HEK293 (cell line): Measurements from ENCODE around the gene SLC13A3.

ENCODE experiments used
- CTCF ChIA-PET: fragments of 350-600 bp; formaldehyde crosslinking; extraction: SDS; loops from one replicate; lab custom pipeline; 2021; ENCODE audit warnings: antibody characterized with exemption; lab: Yijun Ruan, JAX
- POLR2A ChIA-PET: fragments of 300-600 bp; formaldehyde crosslinking; extraction: SDS; loops from one replicate; lab custom pipeline; 2020; ENCODE audit warnings: antibody characterized with exemption, inconsistent platforms; lab: Yijun Ruan, JAX
- H3K27ac ChIP-seq: fragments of 200-500 bp; sonication (Bioruptor generic); 2 replicates; pipeline ENCODE4 v1.5.1; 2014; ENCODE audit warnings: low read depth, low read length, control low read depth, inconsistent platforms; ENCODE audit errors: extremely low read depth
- H3K36me3 ChIP-seq, 2 experiments: fragments of 200-500 bp in 1 of 2; sonication (Bioruptor generic) in 1 of 2; 1 replicate in 1 of 2; 2 replicates in 1 of 2; pipeline ENCODE4 v1.5.1; 2014 to 2017; ENCODE audit warnings: inconsistent platforms in 2 of 2, low read length in 2 of 2; ENCODE audit not compliant: control insufficient read depth in 2 of 2, insufficient read depth in 1 of 2
- H3K4me1 ChIP-seq: fragments of 200-500 bp; sonication (Bioruptor generic); 2 replicates; pipeline ENCODE4 v1.5.1; 2014; ENCODE audit warnings: mild to moderate bottlenecking, low read length, inconsistent platforms; ENCODE audit not compliant: control insufficient read depth, insufficient read depth
- H3K4me3 ChIP-seq: 2 replicates; pipeline ENCODE4 v1.5.1; 2011; ENCODE audit warnings: low read depth, mild to moderate bottlenecking, control low read depth, low read length, moderate library complexity
- H3K9me3 ChIP-seq: fragments of 200-500 bp; sonication (Bioruptor generic); 2 replicates; pipeline ENCODE4 v1.5.1; 2014; ENCODE audit warnings: low read depth, low read length, inconsistent platforms; ENCODE audit not compliant: control insufficient read depth, insufficient read depth
- BCL11B ChIP-seq: fragments of 450-650 bp; formaldehyde crosslinking; IDR thresholded peaks from 2 replicates; pipeline ENCODE4 v1.5.1; 2016; ENCODE audit warnings: low read depth, missing biosample characterization, missing genetic modification characterization
- CTCF ChIP-seq: fragments of 450-650 bp; formaldehyde crosslinking; IDR thresholded peaks from 2 replicates; pipeline ENCODE4 v1.5.1; 2016; ENCODE audit warnings: missing biosample characterization, missing genetic modification characterization
- KLF7 ChIP-seq: fragments of 450-650 bp; formaldehyde crosslinking; IDR thresholded peaks from 2 replicates; pipeline ENCODE4 v1.5.1; 2016; ENCODE audit warnings: missing biosample characterization, missing genetic modification characterization, borderline replicate concordance
- KLF9 ChIP-seq: fragments of 450-650 bp; formaldehyde crosslinking; IDR thresholded peaks from 2 replicates; pipeline ENCODE4 v1.5.1; 2016; ENCODE audit warnings: missing biosample characterization, missing genetic modification characterization, low read depth
- ZBTB10 ChIP-seq: fragments of 450-650 bp; formaldehyde crosslinking; IDR thresholded peaks from 2 replicates; pipeline ENCODE4 v1.5.1; 2016; ENCODE audit warnings: missing biosample characterization, missing genetic modification characterization
- ZBTB48 ChIP-seq: fragments of 450-650 bp; formaldehyde crosslinking; IDR thresholded peaks from 2 replicates; pipeline ENCODE4 v1.5.1; 2016; ENCODE audit warnings: missing biosample characterization, missing genetic modification characterization
- ZFP3 ChIP-seq: fragments of 450-650 bp; formaldehyde crosslinking; IDR thresholded peaks from 2 replicates; pipeline ENCODE4 v1.5.1; 2016; ENCODE audit warnings: low read depth, missing biosample characterization, missing genetic modification characterization
- ZFP41 ChIP-seq: fragments of 450-650 bp; formaldehyde crosslinking; IDR thresholded peaks from 2 replicates; pipeline ENCODE4 v1.5.1; 2016; ENCODE audit warnings: missing biosample characterization, missing genetic modification characterization, borderline replicate concordance
- ZIC2 ChIP-seq: fragments of 450-650 bp; formaldehyde crosslinking; IDR thresholded peaks from 2 replicates; pipeline ENCODE4 v1.5.1; 2016; ENCODE audit warnings: missing biosample characterization, missing genetic modification characterization
- ZNF133 ChIP-seq: fragments of 450-650 bp; formaldehyde crosslinking; IDR thresholded peaks from 2 replicates; pipeline ENCODE4 v1.5.1; 2016; ENCODE audit warnings: missing biosample characterization, missing genetic modification characterization
- ZNF16 ChIP-seq: fragments of 450-650 bp; formaldehyde crosslinking; IDR thresholded peaks from 2 replicates; pipeline ENCODE4 v1.5.1; 2016; ENCODE audit warnings: low read depth, missing biosample characterization, missing genetic modification characterization
- ZNF174 ChIP-seq: fragments of 450-650 bp; formaldehyde crosslinking; IDR thresholded peaks from 2 replicates; pipeline ENCODE4 v1.5.0; 2017; ENCODE audit warnings: missing biosample characterization, mild to moderate bottlenecking, missing genetic modification characterization
- ZNF2 ChIP-seq: fragments of 450-650 bp; formaldehyde crosslinking; IDR thresholded peaks from 2 replicates; pipeline ENCODE4 v1.5.1; 2016; ENCODE audit warnings: missing biosample characterization, missing genetic modification characterization
- ZNF302 ChIP-seq: fragments of 450-650 bp; formaldehyde crosslinking; IDR thresholded peaks from 2 replicates; pipeline ENCODE4 v1.5.1; 2016; ENCODE audit warnings: missing biosample characterization, missing genetic modification characterization, low read depth
- ZNF416 ChIP-seq: fragments of 450-650 bp; formaldehyde crosslinking; IDR thresholded peaks from 2 replicates; pipeline ENCODE4 v1.5.1; 2016; ENCODE audit warnings: missing biosample characterization, missing genetic modification characterization
- ZNF518A ChIP-seq: fragments of 450-650 bp; formaldehyde crosslinking; conservative IDR thresholded peaks from 2 replicates; pipeline ENCODE4 v1.5.1; 2016; ENCODE audit warnings: low read depth, missing biosample characterization, missing genetic modification characterization
- ZNF521 ChIP-seq: fragments of 450-650 bp; formaldehyde crosslinking; IDR thresholded peaks from 2 replicates; pipeline ENCODE4 v1.5.1; 2017; ENCODE audit warnings: missing biosample characterization, mild to moderate bottlenecking, missing genetic modification characterization
- ZNF529 ChIP-seq: fragments of 450-650 bp; formaldehyde crosslinking; IDR thresholded peaks from 2 replicates; pipeline ENCODE4 v1.5.1; 2017; ENCODE audit warnings: missing genetic modification characterization, missing biosample characterization; ENCODE audit not compliant: insufficient replicate concordance
- ZNF548 ChIP-seq: fragments of 450-650 bp; formaldehyde crosslinking; IDR thresholded peaks from 2 replicates; pipeline ENCODE4 v1.5.1; 2016; ENCODE audit warnings: missing biosample characterization, missing genetic modification characterization
- ZNF626 ChIP-seq: fragments of 450-650 bp; sonication (Bioruptor Pico); formaldehyde crosslinking; IDR thresholded peaks from 2 replicates; pipeline ENCODE4 v1.5.1; 2018; ENCODE audit warnings: missing biosample characterization, missing genetic modification characterization, inconsistent platforms
- ZNF645 ChIP-seq: fragments of 450-650 bp; formaldehyde crosslinking; IDR thresholded peaks from 2 replicates; pipeline ENCODE4; 2016; ENCODE audit warnings: missing biosample characterization, missing genetic modification characterization
- ZNF76 ChIP-seq: fragments of 450-650 bp; formaldehyde crosslinking; IDR thresholded peaks from 2 replicates; pipeline ENCODE4; 2016; ENCODE audit warnings: low read depth, missing biosample characterization, missing genetic modification characterization, borderline replicate concordance
- ZNF777 ChIP-seq: fragments of 450-650 bp; formaldehyde crosslinking; IDR thresholded peaks from 2 replicates; pipeline ENCODE4 v1.5.1; 2017; ENCODE audit warnings: missing biosample characterization, missing genetic modification characterization, borderline replicate concordance
- ZNF792 ChIP-seq: fragments of 450-650 bp; formaldehyde crosslinking; IDR thresholded peaks from 2 replicates; pipeline ENCODE4 v1.5.1; 2016; ENCODE audit warnings: missing biosample characterization, missing genetic modification characterization

Gene SLC13A3

GRCh38 chr20:46548688-46549087 lies 102.6 kb downstream of the SLC13A3 start (continued):
- TF ChIP-seq ZNF548 (tag by site-specific recombination) (no peak), ZNF626 (tag by site-specific recombination) (no peak), BCL11B (tag by site-specific recombination) (no peak), ZNF76 (tag by site-specific recombination) (no peak)

- Histone ChIP-seq H3K27ac (no peak overlapping the region), H3K4me1 (no peaks in the 10 kb centered on the region), H3K4me3 (no peak overlapping the region), H3K9me3 (no peaks in the 10 kb centered on the region), H3K36me3 (no peaks in the 10 kb centered on the region)
- CTCF ChIA-PET: interaction anchor here (0.7 kb wide), 1 partner anchor 35 kb away, joined by 4 read pairs; no protein-coding TSS in a partner anchor
- no peak for TF ChIP-seq ZNF521
- no peak for TF ChIP-seq KLF9 (tag by site-specific recombination)
- TF ChIP-seq ZNF777 (tag by site-specific recombination): no peak
- TF ChIP-seq ZNF16: no peak
- no peak for TF ChIP-seq ZFP3 (tag by site-specific recombination)
- no peak for TF ChIP-seq ZBTB48
- TF ChIP-seq KLF7 (tag by site-specific recombination): no peak
- POLR2A ChIA-PET: no interaction called here
Measured at GRCh38 chr20:46547995-46548394, 103.3 kb downstream of the SLC13A3 start.

GRCh38 chr20:46546936-46547335 lies 104.3 kb downstream of the SLC13A3 start:
- no peaks in the 10 kb centered on the region for H3K9me3 ChIP-seq
- no peaks in the 10 kb centered on the region for H3K4me1 ChIP-seq
- ChIA-PET POLR2A (no interaction called here), CTCF (no interaction called here)
- no peak overlapping the region for H3K27ac ChIP-seq
- no peak overlapping the region for H3K4me3 ChIP-seq
- no peaks in the 10 kb centered on the region for H3K36me3 ChIP-seq
- TF ChIP-seq ZNF792 (tag by site-specific recombination): no peak
- TF ChIP-seq ZNF529 (tag by site-specific recombination): no peak
- TF ChIP-seq ZNF548 (tag by site-specific recombination): no peak
- no peak for TF ChIP-seq ZFP41 (tag by site-specific recombination)
- no peak for TF ChIP-seq ZBTB10 (tag by site-specific recombination)
- no peak for TF ChIP-seq ZIC2 (tag by site-specific recombination)
- TF ChIP-seq ZNF76 (tag by site-specific recombination): no peak
- no peak for TF ChIP-seq ZNF302 (tag by site-specific recombination)
- TF ChIP-seq ZNF2 (tag by site-specific recombination): no peak
- TF ChIP-seq ZNF416 (tag by site-specific recombination): no peak
- no peak for TF ChIP-seq ZNF174 (tag by site-specific recombination)
- TF ChIP-seq ZNF645 (tag by site-specific recombination): no peak
- TF ChIP-seq CTCF: no peak
- TF ChIP-seq ZNF133 (tag by site-specific recombination): no peak
- TF ChIP-seq ZNF518A: no peak
